DND-41 (cell line): ENCODE data around the gene NFIB.

Experiments used
- CTCF ChIP-seq: IDR thresholded peaks from 2 replicates; pipeline ENCODE4 v1.5.1; 2012; ENCODE audit warnings: borderline replicate concordance, low read length, moderate library complexity, mild to moderate bottlenecking; ENCODE audit not compliant: poor library complexity, severe bottlenecking; ENCODE audit errors: extremely low read depth
- EZH2 ChIP-seq: IDR thresholded peaks from 3 replicates; pipeline ENCODE4 v1.6.1; 2012; ENCODE audit warnings: borderline replicate concordance, low read depth, mild to moderate bottlenecking, moderate library complexity, low read length, inconsistent platforms; ENCODE audit not compliant: severe bottlenecking

- TF ChIP-seq EZH2 (no peak), CTCF (no peak)
Measured at GRCh38 chr9:14250794-14251153, 63.2 kb downstream of the NFIB start.
